Mucosa of rectum (tissue), 2 donors: Measurements from ENCODE around the gene RAPH1.
"Not testable (repeated sequence)": the region's sequence is repeated elsewhere in the genome, so short reads cannot be mapped to it uniquely, and the experiment has no call there.

ENCODE experiments used
- H3K27ac ChIP-seq, 2 donors: one replicate each; pipeline ENCODE4 v1.7.0; 2013; ENCODE audit warnings: inconsistent platforms in 2 of 2, low read depth in 2 of 2, low read length in 2 of 2
- H3K27me3 ChIP-seq, 2 donors: one replicate each; pipeline ENCODE4 v1.7.0; 2013; ENCODE audit warnings: low read length in 2 of 2; ENCODE audit not compliant: control insufficient read depth in 2 of 2, insufficient read depth in 2 of 2
- H3K36me3 ChIP-seq, 2 donors: one replicate each; pipeline ENCODE4 v1.7.0; 2013; ENCODE audit warnings: low read length in 2 of 2; ENCODE audit not compliant: control insufficient read depth in 2 of 2, insufficient read depth in 2 of 2
- H3K4me1 ChIP-seq, 2 donors: one replicate each; pipeline ENCODE4 v1.7.0; 2013; ENCODE audit warnings: low read length in 2 of 2, mild to moderate bottlenecking in 1 of 2; ENCODE audit not compliant: control insufficient read depth in 2 of 2, insufficient read depth in 2 of 2
- H3K4me3 ChIP-seq, 2 donors: one replicate each; pipeline ENCODE4 v1.7.0; 2013; ENCODE audit warnings: low read length in 2 of 2
- H3K9ac ChIP-seq, 2 donors: one replicate each; pipeline ENCODE4 v1.7.0; 2013; ENCODE audit warnings: low read length in 2 of 2, low read depth in 1 of 2, mild to moderate bottlenecking in 1 of 2
- H3K9me3 ChIP-seq, 2 donors: one replicate each; pipeline ENCODE4 v1.7.0; 2013; ENCODE audit warnings: low read length in 2 of 2; ENCODE audit not compliant: control insufficient read depth in 2 of 2
- donor health status: healthy.
- donor health status: Normal muscosa, but diverticular disease.

RAPH1 gene

GRCh38 chr2:203388153-203388552 is 146.9 kb downstream of the RAPH1 start:
- not testable (repeated sequence) for H3K27me3 ChIP-seq, H3K36me3 ChIP-seq, H3K4me3 ChIP-seq, H3K27ac ChIP-seq, H3K9me3 ChIP-seq, H3K9ac ChIP-seq, H3K4me1 ChIP-seq

- H3K36me3 ChIP-seq, result no peaks in the 10 kb centered on the region
- H3K27me3 ChIP-seq, result no peaks in the 10 kb centered on the region
- H3K4me1 ChIP-seq, result no peaks in the 10 kb centered on the region
- no peak overlapping the region for H3K27ac ChIP-seq
- no peak overlapping the region for H3K4me3 ChIP-seq
- no peaks in the 10 kb centered on the region for H3K9me3 ChIP-seq
- H3K9ac ChIP-seq, result no peak overlapping the region
Measured at GRCh38 chr2:203383038-203383437, 152.1 kb downstream of the RAPH1 start.

DNA sequence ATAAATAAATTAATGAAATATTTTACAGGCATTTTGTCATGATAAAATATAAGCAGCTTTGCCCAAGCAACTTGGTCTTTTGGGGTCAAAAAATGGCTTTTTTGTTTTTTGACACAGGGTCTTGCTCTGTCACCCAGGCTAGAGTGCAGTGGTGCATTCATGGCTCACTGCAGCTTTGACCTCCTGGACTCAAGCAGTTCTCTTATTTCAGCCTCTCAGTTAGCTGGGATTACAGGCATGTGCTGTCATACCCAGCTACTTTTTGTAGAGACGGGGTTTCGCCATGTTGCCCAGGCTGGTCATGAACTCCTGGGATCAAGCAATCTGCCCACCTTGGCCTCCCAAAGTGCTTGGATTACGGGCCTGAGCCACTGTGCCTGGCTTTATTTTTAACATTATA is 155.9 kb downstream of the RAPH1 start:
- Histone ChIP-seq H3K27me3 (no peaks in the 10 kb centered on the region), H3K4me3 (no peak overlapping the region), H3K36me3 (no peaks in the 10 kb centered on the region), H3K4me1 (no peaks in the 10 kb centered on the region), H3K9me3 (no peaks in the 10 kb centered on the region), H3K27ac (no peak overlapping the region), H3K9ac (no peak overlapping the region)

DNA sequence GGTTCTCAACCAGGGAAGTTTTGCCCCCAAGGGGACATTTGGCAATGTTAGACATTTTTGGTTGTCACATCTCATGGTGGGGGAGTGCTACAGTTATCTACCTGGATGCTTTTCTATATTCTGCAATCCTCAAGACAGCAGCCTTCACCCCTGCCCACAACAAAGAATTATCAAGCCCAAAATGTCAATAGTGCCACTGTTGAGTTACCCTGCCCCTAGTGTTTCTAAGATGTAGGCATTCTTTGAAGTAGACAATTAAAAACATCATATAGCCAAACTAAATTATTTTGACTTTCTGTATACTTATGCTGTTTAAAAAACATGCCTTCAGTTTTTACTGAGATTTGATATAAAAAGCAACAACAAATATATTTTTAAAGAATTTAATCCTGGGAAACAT is 158.9 kb downstream of the RAPH1 start:
- H3K9me3 ChIP-seq, result no peaks in the 10 kb centered on the region
- H3K4me3 ChIP-seq, result no peak overlapping the region
- no peak overlapping the region for H3K27ac ChIP-seq
- no peaks in the 10 kb centered on the region for H3K4me1 ChIP-seq
- H3K9ac ChIP-seq, result no peak overlapping the region
- no peaks in the 10 kb centered on the region for H3K36me3 ChIP-seq
- H3K27me3 ChIP-seq, result no peaks in the 10 kb centered on the region

GRCh38 chr2:203372706-203373105 is 162.4 kb downstream of the RAPH1 start:
- not testable (repeated sequence) for H3K9ac ChIP-seq

GRCh38 chr2:203366639-203367466 is 168.2 kb downstream of the RAPH1 start:
- Histone ChIP-seq H3K36me3 (peaks cover 0 to 2% of the 10 kb centered on the region in 2 donors), H3K9me3 (no peaks in the 10 kb centered on the region), H3K9ac (no peak overlapping the region), H3K27me3 (no peaks in the 10 kb centered on the region), H3K4me1 (no peaks in the 10 kb centered on the region), H3K27ac (no peak overlapping the region), H3K4me3 (no peak overlapping the region)

More at GRCh38 chr2:203372706-203373105, 162.4 kb downstream of the RAPH1 start:
- H3K4me3 ChIP-seq, H3K9me3 ChIP-seq, H3K36me3 ChIP-seq, H3K27ac ChIP-seq, H3K4me1 ChIP-seq, H3K27me3 ChIP-seq: not testable (repeated sequence)

DNA sequence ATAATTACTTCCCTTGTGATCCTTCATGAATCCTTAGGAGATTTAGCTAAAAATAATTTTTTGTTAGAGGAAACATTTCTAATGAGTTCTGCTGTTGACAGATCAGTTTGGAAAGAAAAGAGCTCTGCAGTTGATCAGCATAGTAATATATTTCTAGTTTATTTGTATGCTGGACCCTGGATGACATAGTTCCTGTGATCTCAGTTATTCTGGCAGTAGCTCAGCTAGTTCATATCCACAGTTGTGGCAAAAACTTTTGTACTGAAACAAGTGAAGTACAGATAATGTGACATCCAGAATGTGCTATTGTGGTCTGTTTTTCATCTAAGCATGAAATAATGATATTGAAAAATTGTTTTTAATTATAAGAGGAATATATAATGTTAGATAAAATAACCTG is 173.2 kb downstream of the RAPH1 start:
- no peak overlapping the region for H3K4me3 ChIP-seq
- no peaks in the 10 kb centered on the region for H3K4me1 ChIP-seq
- H3K9me3 ChIP-seq, result no peaks in the 10 kb centered on the region
- H3K36me3 ChIP-seq, result no peaks in the 10 kb centered on the region
- H3K27me3 ChIP-seq, result no peaks in the 10 kb centered on the region
- H3K9ac ChIP-seq, result no peak overlapping the region
- no peak overlapping the region for H3K27ac ChIP-seq

GRCh38 chr2:203361495-203361894 is 173.6 kb downstream of the RAPH1 start:
- no peak overlapping the region for H3K27ac ChIP-seq
- H3K36me3 ChIP-seq, result no peaks in the 10 kb centered on the region
- H3K4me1 ChIP-seq, result no peaks in the 10 kb centered on the region
- no peaks in the 10 kb centered on the region for H3K9me3 ChIP-seq
- no peaks in the 10 kb centered on the region for H3K27me3 ChIP-seq
- H3K4me3 ChIP-seq, result no peak overlapping the region
- no peak overlapping the region for H3K9ac ChIP-seq

DNA sequence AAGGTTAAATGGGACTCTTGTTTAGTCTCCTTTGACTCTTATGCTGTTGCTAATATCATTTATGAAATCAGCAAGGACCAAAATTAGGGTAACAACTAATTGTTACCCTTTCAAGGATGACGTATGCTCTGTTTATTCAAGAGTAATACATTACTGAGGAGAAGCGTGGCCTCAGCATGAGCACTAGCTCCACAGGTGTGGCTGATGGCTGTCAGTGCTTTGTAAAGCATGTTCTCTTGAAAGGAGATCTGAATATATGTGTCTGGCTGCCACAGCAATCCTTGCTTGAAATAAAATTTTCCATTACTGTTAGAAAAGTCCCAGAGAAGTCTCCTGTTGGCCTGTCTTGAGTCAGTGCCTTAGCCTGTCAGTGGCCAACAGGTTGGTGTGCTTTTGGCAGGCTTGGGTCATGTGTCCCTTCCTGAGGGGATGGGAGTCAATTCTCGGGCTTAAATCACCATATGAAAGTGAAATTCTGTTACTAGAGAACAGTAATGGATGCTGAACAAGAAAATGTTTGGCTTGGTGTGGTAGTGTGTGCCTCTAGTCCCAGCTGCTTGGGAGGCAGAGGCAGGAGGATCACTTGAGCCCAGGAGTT is 174.2 kb downstream of the RAPH1 start:
- no peaks in the 10 kb centered on the region for H3K27me3 ChIP-seq
- no peaks in the 10 kb centered on the region for H3K4me1 ChIP-seq
- H3K27ac ChIP-seq, result no peak overlapping the region

GRCh38 chr2:203359450-203359849 is 175.7 kb downstream of the RAPH1 start:
- Histone ChIP-seq H3K27ac (no peak overlapping the region), H3K27me3 (no peaks in the 10 kb centered on the region), H3K9ac (no peak overlapping the region), H3K9me3 (no peaks in the 10 kb centered on the region), H3K4me1 (no peaks in the 10 kb centered on the region), H3K36me3 (no peaks in the 10 kb centered on the region), H3K4me3 (no peak overlapping the region)

More for the DNA sequence above, 174.2 kb downstream of the RAPH1 start:
- no peaks in the 10 kb centered on the region for H3K9me3 ChIP-seq
- no peaks in the 10 kb centered on the region for H3K36me3 ChIP-seq
- no peak overlapping the region for H3K4me3 ChIP-seq
- no peak overlapping the region for H3K9ac ChIP-seq
